NT2/D1 (cell line): ENCODE results near the gene UBE2Q2.
"Not testable (repeated sequence)": the region's sequence is repeated elsewhere in the genome, so short reads cannot be mapped to it uniquely, and the experiment has no call there.

Experiments
- SUZ12 ChIP-seq: IDR thresholded peaks from 2 replicates; pipeline ENCODE4 v1.6.1; 2011; ENCODE audit not compliant: insufficient read length, insufficient read depth; ENCODE audit errors: extremely low read depth
- YY1 ChIP-seq: IDR thresholded peaks from 2 replicates; pipeline ENCODE4 v1.6.1; 2011; ENCODE audit not compliant: insufficient read length, insufficient read depth
- ZNF274 ChIP-seq: IDR thresholded peaks from 2 replicates; pipeline ENCODE4 v1.6.1; 2011; ENCODE audit warnings: mild to moderate bottlenecking, low read depth, low read length

GRCh38 chr15:75866045-75866444, 22.8 kb downstream of the UBE2Q2 start:
- TF ChIP-seq YY1, SUZ12, ZNF274: not testable (repeated sequence)
